BJ (cell line): Measurements from ENCODE around the gene NEDD9. TPM values are rescaled to one million over a fixed set of nuclear protein-coding genes. Genes with fewer than 3 reads are reported as not detected.

Experiments used
- CTCF ChIA-PET: fragments of 350-600 bp; formaldehyde crosslinking; extraction: SDS; loops from one replicate; lab custom pipeline; 2021; ENCODE audit warnings: antibody characterized with exemption, inconsistent platforms; lab: Yijun Ruan, JAX
- POLR2A ChIA-PET: fragments of 300-600 bp; sonication (Branson Sonifier 250); formaldehyde crosslinking; extraction: SDS; loops from one replicate; lab custom pipeline; 2021; ENCODE audit warnings: antibody characterized with exemption; lab: Charles Lee
- DNase-seq: peaks from one replicate; pipeline ENCODE4 v3.0.0-alpha.2; 2011; ENCODE audit warnings: low read depth
- H3K27me3 ChIP-seq: 2 replicates; pipeline ENCODE4 v1.6.0; 2011; ENCODE audit warnings: low read length; ENCODE audit not compliant: control insufficient read depth, insufficient read depth
- H3K36me3 ChIP-seq: 2 replicates; pipeline ENCODE4 v1.5.1; 2011; ENCODE audit warnings: low read length; ENCODE audit not compliant: control insufficient read depth, insufficient read depth
- H3K4me3 ChIP-seq: 2 replicates; pipeline ENCODE4 v1.5.1; 2011; ENCODE audit warnings: low read depth, mild to moderate bottlenecking, control low read depth, low read length
- CTCF ChIP-seq: IDR thresholded peaks from 2 replicates; pipeline ENCODE4 v1.5.1; 2011; ENCODE audit warnings: low read depth, mild to moderate bottlenecking, control low read depth, inconsistent platforms, low read length, moderate library complexity; ENCODE audit not compliant: insufficient read depth
- polyA plus RNA-seq: library from polyadenylated mRNA; depleted of rRNA; stranded (reverse); fragments of >200 nt; gene quantifications from 2 replicates; pipeline ENCODE4 v1.2.3, GENCODE V29; 2011

Gene NEDD9
- polyA plus RNA-seq, 1 experiment, result 25.6 TPM

GRCh38 chr6:11241793-11242201, 9.3 kb upstream of the NEDD9 start:
- no peak for DNase-seq
- CTCF ChIA-PET, result interaction anchor here (0.7 to 2.8 kb wide), 10 partner anchors 9 to 254 kb away, joined by 3 to 22 read pairs (median 5); partner anchors contain the start of gene NEDD9
- Histone ChIP-seq H3K36me3 (no peaks in the 10 kb centered on the region), H3K4me3 (no peak overlapping the region), H3K27me3 (no peaks in the 10 kb centered on the region)
- TF ChIP-seq CTCF, result peak; percentile 66
- POLR2A ChIA-PET, result interaction anchor here (1.7 kb wide), 1 partner anchor 9 kb away, joined by 10 read pairs; the partner anchor contains the start of gene NEDD9

- H3K27me3 ChIP-seq, result no peaks in the 10 kb centered on the region
- no peak for DNase-seq
- no peak for TF ChIP-seq CTCF
- no peak overlapping the region for H3K4me3 ChIP-seq
- POLR2A ChIA-PET, result no interaction called here
- H3K36me3 ChIP-seq, result no peaks in the 10 kb centered on the region
- CTCF ChIA-PET, result interaction anchor here (0.7 to 2.8 kb wide), 9 partner anchors 9 to 255 kb away, joined by 3 to 22 read pairs (median 6); partner anchors contain the start of gene NEDD9
Measured at GRCh38 chr6:11241154-11241792, 8.8 kb upstream of the NEDD9 start.

GRCh38 chr6:11237956-11238355, 5.5 kb upstream of the NEDD9 start:
- POLR2A ChIA-PET, result no interaction called here
- no peaks in the 10 kb centered on the region for H3K36me3 ChIP-seq
- H3K4me3 ChIP-seq, result no peak overlapping the region
- H3K27me3 ChIP-seq, result no peaks in the 10 kb centered on the region
- CTCF ChIA-PET, result no interaction called here
- DNase-seq, result no peak
- TF ChIP-seq CTCF, result no peak

- no peaks in the 10 kb centered on the region for H3K36me3 ChIP-seq
- DNase-seq, result no peak
- CTCF ChIA-PET, result no interaction called here
- POLR2A ChIA-PET, result no interaction called here
- no peaks in the 10 kb centered on the region for H3K27me3 ChIP-seq
- no peak for TF ChIP-seq CTCF
- H3K4me3 ChIP-seq, result no peak overlapping the region
Measured at GRCh38 chr6:11237428-11237827, 5.0 kb upstream of the NEDD9 start.

- ChIA-PET POLR2A (no interaction called here), CTCF (no interaction called here)
- Histone ChIP-seq H3K27me3 (no peaks in the 10 kb centered on the region), H3K36me3 (no peaks in the 10 kb centered on the region), H3K4me3 (no peak overlapping the region)
- no peak for DNase-seq
- TF ChIP-seq CTCF, result no peak
Measured at GRCh38 chr6:11236915-11237314, 4.4 kb upstream of the NEDD9 start.
